Glutamatergic neuron (in vitro differentiated cells): ENCODE results near the gene COL15A1. TPM values are rescaled to one million over a fixed set of nuclear protein-coding genes. Genes with fewer than 3 reads are reported as not detected.

ENCODE experiments used
- DNase-seq: peaks from one replicate; pipeline ENCODE4 v3.0.0; 2022
- H3K27ac Mint-ChIP-seq: one replicate; pipeline ENCODE4 v1.8.0; 2020; ENCODE audit warnings: mild to moderate bottlenecking, mixed read lengths, inconsistent platforms; ENCODE audit not compliant: unreplicated experiment
- H3K27me3 Mint-ChIP-seq: one replicate; pipeline ENCODE4 v1.8.0; 2020; ENCODE audit warnings: mild to moderate bottlenecking, moderate library complexity, mixed read lengths, inconsistent platforms; ENCODE audit not compliant: unreplicated experiment
- H3K36me3 Mint-ChIP-seq: one replicate; pipeline ENCODE4 v1.8.0; 2020; ENCODE audit warnings: mild to moderate bottlenecking, mixed read lengths, inconsistent platforms; ENCODE audit not compliant: unreplicated experiment
- H3K4me1 Mint-ChIP-seq: one replicate; pipeline ENCODE4 v1.8.0; 2020; ENCODE audit warnings: mild to moderate bottlenecking, low read depth, mixed read lengths, inconsistent platforms; ENCODE audit not compliant: unreplicated experiment
- H3K4me3 Mint-ChIP-seq: one replicate; pipeline ENCODE4 v1.8.0; 2020; ENCODE audit warnings: mild to moderate bottlenecking, mixed read lengths, inconsistent platforms; ENCODE audit not compliant: unreplicated experiment
- H3K9me3 Mint-ChIP-seq: one replicate; pipeline ENCODE4 v1.8.0; 2020; ENCODE audit warnings: mild to moderate bottlenecking, moderate library complexity, mixed read lengths, inconsistent platforms; ENCODE audit not compliant: unreplicated experiment
- CTCF ChIP-seq: fragments of 200-600 bp; sonication (generic); IDR thresholded peaks from one replicate; pipeline ENCODE4 v1.5.0; 2021; ENCODE audit not compliant: partially characterized antibody, unreplicated experiment
- total RNA-seq: library from RNA; stranded (reverse); fragmentation: NEBNext Ultra II Directional; extraction: Animal tissue kit (Norgen Biotek cat#: 25700); gene quantifications from one replicate; pipeline ENCODE4 v1.2.1, GENCODE V29; 2021; ENCODE audit not compliant: unreplicated experiment

The COL15A1 gene
- total RNA-seq, 1 donor from 2014 or later, result not detected

DNA sequence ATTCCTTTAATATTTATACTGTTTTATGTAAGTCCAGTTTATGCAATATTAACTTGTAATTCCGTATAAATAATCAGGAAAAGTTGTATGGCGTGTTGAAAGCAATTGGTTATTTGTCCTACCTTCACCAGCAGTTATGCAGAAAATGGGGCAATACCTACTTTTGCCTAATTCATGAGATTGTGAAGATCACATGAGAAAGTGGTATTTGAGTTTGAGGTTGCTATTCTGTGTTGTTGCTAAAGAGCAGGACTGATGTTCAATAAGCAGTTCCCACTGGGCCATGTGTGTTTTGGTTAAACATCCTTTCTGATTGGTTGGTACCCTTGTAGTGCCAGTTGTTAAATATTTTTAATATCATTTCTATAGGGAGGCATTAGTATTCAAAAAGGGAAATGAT is 164.4 kb downstream of the COL15A1 start:
- Mint-ChIP-seq H3K4me3 (peak overlapping the region; percentile 93), H3K36me3 (no peaks in the 10 kb centered on the region), H3K27ac (no peak overlapping the region), H3K9me3 (peaks cover 11% of the 10 kb centered on the region), H3K4me1 (peaks cover 65% of the 10 kb centered on the region), H3K27me3 (peaks cover 12% of the 10 kb centered on the region)
- no peak for TF ChIP-seq CTCF
- DNase-seq, result no peak

GRCh38 chr9:99109522-99109921 is 165.8 kb downstream of the COL15A1 start:
- no peak for DNase-seq

DNA sequence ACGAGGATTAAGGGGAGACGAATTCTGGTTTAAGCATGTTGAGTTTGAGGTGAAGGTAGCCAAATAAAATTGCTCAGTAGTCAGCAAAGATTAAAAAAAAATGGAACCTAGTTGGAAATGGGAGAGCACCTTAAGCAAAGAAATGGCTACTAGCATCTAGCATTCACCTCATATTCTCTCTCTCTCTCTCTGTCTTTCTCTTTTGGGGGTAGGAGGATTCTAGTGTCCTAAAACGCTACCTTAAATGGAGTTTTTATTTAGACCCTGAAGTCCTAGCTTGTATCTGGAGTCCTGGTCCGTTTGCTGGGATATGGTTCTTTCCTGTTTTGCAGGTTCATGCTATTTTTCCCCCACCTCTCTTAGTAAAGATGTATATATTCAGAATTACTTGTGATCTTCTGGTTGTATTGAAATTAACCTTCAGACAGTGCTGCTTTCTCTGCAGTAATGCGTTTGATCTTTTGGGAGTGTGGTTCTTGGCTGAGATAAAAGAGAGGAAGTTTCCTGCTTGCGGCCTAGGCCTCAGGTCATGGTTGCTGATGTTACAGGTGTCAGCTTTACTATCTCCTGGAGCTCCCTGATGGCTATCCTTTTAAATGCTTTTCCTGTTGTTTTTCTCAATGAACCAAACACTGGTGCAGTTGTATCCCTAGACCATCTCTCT is 169.2 kb downstream of the COL15A1 start:
- H3K4me1 Mint-ChIP-seq, result peaks cover 74% of the 10 kb centered on the region
- H3K27ac Mint-ChIP-seq, result peak overlapping the region; percentile 4
- no peak for DNase-seq
- no peaks in the 10 kb centered on the region for H3K36me3 Mint-ChIP-seq
- H3K4me3 Mint-ChIP-seq, result peak overlapping the region; percentile 43
- H3K27me3 Mint-ChIP-seq, result no peaks in the 10 kb centered on the region
- no peak for TF ChIP-seq CTCF
- H3K9me3 Mint-ChIP-seq, result peaks cover 8% of the 10 kb centered on the region

More at GRCh38 chr9:99109522-99109921, 165.8 kb downstream of the COL15A1 start:
- Mint-ChIP-seq H3K36me3 (no peaks in the 10 kb centered on the region), H3K4me3 (no peak overlapping the region), H3K9me3 (peaks cover 7% of the 10 kb centered on the region), H3K4me1 (peaks cover 61% of the 10 kb centered on the region), H3K27ac (peak overlapping the region; percentile 8), H3K27me3 (peaks cover 5% of the 10 kb centered on the region)
- no peak for TF ChIP-seq CTCF

- H3K9me3 Mint-ChIP-seq, result peaks cover 8% of the 10 kb centered on the region
- H3K27me3 Mint-ChIP-seq, result no peaks in the 10 kb centered on the region
- no peak overlapping the region for H3K27ac Mint-ChIP-seq
- no peaks in the 10 kb centered on the region for H3K36me3 Mint-ChIP-seq
- TF ChIP-seq CTCF, result no peak
- H3K4me3 Mint-ChIP-seq, result peak overlapping the region; percentile 31
- DNase-seq, result no peak
- H3K4me1 Mint-ChIP-seq, result peaks cover 72% of the 10 kb centered on the region
These were observed 169.8 kb downstream of the COL15A1 start for GRCh38 chr9:99113414-99114048.

DNA sequence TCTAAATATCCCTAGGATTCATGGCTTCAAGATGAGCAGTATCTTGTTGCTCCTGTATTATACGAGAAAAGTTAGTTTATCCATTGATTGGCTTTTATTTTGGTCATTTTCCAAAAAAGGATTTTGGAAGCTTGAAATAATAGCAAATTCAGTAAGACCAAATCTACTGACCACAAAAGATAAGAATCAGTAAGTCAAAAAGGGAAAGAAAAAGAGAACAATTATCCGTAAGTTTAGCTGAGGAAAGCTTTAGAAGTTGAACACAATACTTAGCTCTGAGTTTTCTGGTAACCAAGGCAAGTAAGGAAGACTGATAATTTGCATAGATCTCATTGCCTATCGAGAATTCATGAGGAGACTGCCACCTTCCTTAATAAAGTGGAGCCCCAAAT is 170.3 kb downstream of the COL15A1 start:
- H3K27me3 Mint-ChIP-seq, result no peaks in the 10 kb centered on the region
- H3K9me3 Mint-ChIP-seq, result peaks cover 8% of the 10 kb centered on the region
- no peak for TF ChIP-seq CTCF
- no peaks in the 10 kb centered on the region for H3K36me3 Mint-ChIP-seq
- H3K27ac Mint-ChIP-seq, result peak overlapping the region; percentile 52
- peaks cover 71% of the 10 kb centered on the region for H3K4me1 Mint-ChIP-seq
- no peak for DNase-seq
- peak overlapping the region; percentile 30 for H3K4me3 Mint-ChIP-seq
